NB4 (cell line): ENCODE data around the gene CCDC127.

Experiments
- DNase-seq: peaks from one replicate; pipeline ENCODE4 v3.0.0; 2010; ENCODE audit warnings: low read depth
- H3K4me3 ChIP-seq: one replicate; pipeline ENCODE4 v1.5.1; 2011; ENCODE audit warnings: mild to moderate bottlenecking, low read depth, low read length, moderate library complexity
- CTCF ChIP-seq: IDR thresholded peaks from one replicate; pipeline ENCODE4 v1.5.1; 2012; ENCODE audit warnings: low read depth, low read length
- MAX ChIP-seq: IDR thresholded peaks from 2 replicates; pipeline ENCODE4 v1.6.1; 2011; ENCODE audit warnings: low read depth, low read length
- MYC ChIP-seq: IDR thresholded peaks from 2 replicates; pipeline ENCODE4 v1.6.1; 2011; ENCODE audit warnings: low read depth, low read length
- POLR2A ChIP-seq: IDR thresholded peaks from 2 replicates; pipeline ENCODE4 v1.6.1; 2011; ENCODE audit warnings: mild to moderate bottlenecking; ENCODE audit not compliant: insufficient read length; ENCODE audit errors: extremely low read depth

The CCDC127 gene

GRCh38 chr5:150746-151145, 67.2 kb downstream of the CCDC127 start:
- TF ChIP-seq MYC, result no peak
- TF ChIP-seq MAX, result no peak
- no peak for DNase-seq
- no peak overlapping the region for H3K4me3 ChIP-seq

GRCh38 chr5:149745-150485, 68.0 kb downstream of the CCDC127 start:
- no peak overlapping the region for H3K4me3 ChIP-seq
- TF ChIP-seq CTCF (no peak), POLR2A (no peak), MAX (no peak), MYC (no peak)
- no peak for DNase-seq

GRCh38 chr5:147751-148150, 70.2 kb downstream of the CCDC127 start:
- TF ChIP-seq POLR2A (no peak), MYC (no peak)
- no peak for DNase-seq
- H3K4me3 ChIP-seq, result no peak overlapping the region
